Psoas muscle (tissue), 8 donors: ENCODE data around the gene SPIB. TPM values are rescaled to one million over a fixed set of nuclear protein-coding genes. Genes with fewer than 3 reads are reported as not detected.

ENCODE experiments used
- ATAC-seq, 4 donors: fragments of 200-7000 bp; cut with Tn5 transposase; one replicate each; pipeline ENCODE4 v1.9.1; 2020; ENCODE audit warnings: moderate library complexity in 3 of 4, mild to moderate bottlenecking in 2 of 4
- DNase-seq, 2 donors: peaks; one replicate each; pipeline ENCODE4 v3.0.0-alpha.2; 2020
- H3K27ac ChIP-seq: fragments of 200-600 bp; one replicate; pipeline ENCODE4 v1.8.0; 2022
- H3K27me3 ChIP-seq, 3 donors: fragments of 200-600 bp in 1 of 3; one replicate each; pipeline versions ENCODE4 v1.6.1 to v1.8.0; 2013 to 2022; ENCODE audit warnings: low read length in 2 of 3, mild to moderate bottlenecking in 2 of 3, moderate library complexity in 1 of 3; ENCODE audit not compliant: insufficient read depth in 3 of 3
- H3K36me3 ChIP-seq, 2 donors: fragments of 200-600 bp in 1 of 2; one replicate each; pipeline versions ENCODE4 v1.6.1 to v1.8.0; 2013 to 2022; ENCODE audit warnings: low read depth in 1 of 2, mild to moderate bottlenecking in 1 of 2, moderate library complexity in 1 of 2; ENCODE audit not compliant: insufficient read depth in 1 of 2
- H3K4me1 ChIP-seq: fragments of 200-600 bp; one replicate; pipeline ENCODE4 v1.8.0; 2022
- H3K4me3 ChIP-seq: fragments of 200-600 bp; one replicate; pipeline ENCODE4 v1.8.0; 2022; ENCODE audit warnings: mild to moderate bottlenecking
- H3K9me3 ChIP-seq: fragments of 200-600 bp; one replicate; pipeline ENCODE4 v1.8.0; 2022
- CTCF ChIP-seq: fragments of 200-600 bp; IDR thresholded peaks from one replicate; pipeline ENCODE4 v1.8.0; 2022; ENCODE audit warnings: antibody characterized with exemption
- WGBS, 3 donors: extraction: QIAGEN DNeasy Blood & Tissue Kit; methylation state at CpG; one replicate each; pipeline versions ENCODE4 v1.1.6 to v1.1.7; 2013; 5-methylcytosine and 5-hydroxymethylcytosine counted together
- intact Hi-C, 2 donors: fragments of 100-400 bp; cut with DNase I; formaldehyde crosslinking; loops; one replicate each; pipeline versions ENCODE4 v1.11.0 to v1.14.2; 2022
- polyA plus RNA-seq, 3 donors: library from polyadenylated mRNA; stranded (reverse); fragments of 200-250 nt; gene quantifications; one replicate each; pipeline ENCODE4 v1.2.3, GENCODE V29; 2013
- total RNA-seq, 4 donors: library from RNA; stranded (reverse); fragmentation: NEBNext Ultra II Directional in 2 of 4; extraction: Animal tissue kit (Norgen Biotek cat#: 25700) in 2 of 4; gene quantifications; one replicate each; pipeline versions ENCODE4 v1.2.1 to v1.2.4, GENCODE V29; 2021 to 2023
- donor health status: healthy with polysubstance abuse.
- donor health status: DM: no; HTN: no; CAD: no; lungs with moderate emphysema.
- donor health status: Bipolar disorder and iron deficiency.
- donor health status: healthy.
- donor health status: DM: yes; HTN: yes; CAD: no.
- donor health status: DM: no; HTN: no; CAD: no.
- donor health status: DM: no; HTN: no; CAD: no.
- donor health status: DM: yes; HTN: yes; CAD: no.

Gene SPIB
- total and polyA plus RNA-seq, 7 donors, result 0.05 to 0.44 (median 0.11) TPM; not detected in 2

DNA sequence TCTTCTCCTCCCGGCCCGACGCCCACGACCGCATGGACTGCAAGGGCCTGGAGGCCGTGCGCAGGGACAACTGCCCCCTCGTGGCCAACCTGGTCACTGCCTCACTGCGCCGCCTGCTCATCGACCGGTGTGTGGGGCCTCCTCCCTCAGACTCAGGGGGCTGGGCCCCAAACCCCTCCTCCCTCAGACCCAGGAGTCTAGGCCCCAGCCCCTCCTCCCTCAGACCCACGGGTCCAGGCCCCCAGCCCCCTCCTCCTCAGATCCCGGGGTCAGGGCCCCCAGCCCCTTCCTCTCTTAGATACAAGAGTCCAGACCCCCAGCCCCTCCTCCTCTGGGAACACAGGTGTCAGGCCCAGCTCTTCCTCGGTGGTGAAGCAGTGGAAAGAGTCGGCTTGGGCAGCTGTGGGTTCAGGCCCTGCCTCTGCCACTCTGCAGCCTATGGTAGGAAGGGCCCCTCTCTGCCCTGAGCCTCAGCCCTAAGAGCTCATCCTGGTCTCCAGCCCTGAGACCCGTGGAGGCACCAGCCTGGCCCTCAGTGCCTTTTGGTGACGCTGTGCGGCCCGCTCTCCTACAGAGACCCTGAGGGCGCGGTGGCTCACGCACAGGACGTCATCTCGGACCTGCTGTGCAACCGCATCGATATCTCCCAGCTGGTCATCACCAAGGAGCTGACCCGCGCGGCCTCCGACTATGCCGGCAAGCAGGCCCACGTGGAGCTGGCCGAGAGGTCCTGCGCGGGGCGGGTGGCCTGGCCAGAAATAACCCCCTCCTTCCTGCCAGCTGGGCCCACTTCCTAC lies 3.7 kb upstream of the SPIB start:
- DNase-seq (peak; percentile 81 to 87), ATAC-seq (peak; percentile 78 to 89 (median 84))
- no peaks in the 10 kb centered on the region for H3K9me3 ChIP-seq
- TF ChIP-seq CTCF, result peak; percentile 80
- H3K4me3 ChIP-seq, result no peak overlapping the region
- intact Hi-C loops, result loop anchor here (5.0 kb wide), 2 partner anchors 43 to 58 kb away; no protein-coding TSS in a partner anchor
- peaks cover 0 to 4% of the 10 kb centered on the region in 2 donors for H3K36me3 ChIP-seq
- 51 to 56% (median 54%) methylated on average over 34 to 37 of the region's 37 CpGs for WGBS, 3 donors
- peaks cover 7% of the 10 kb centered on the region for H3K4me1 ChIP-seq
- no peak overlapping the region for H3K27ac ChIP-seq
- H3K27me3 ChIP-seq, result peaks cover 0 to 10% (median 4%) of the 10 kb centered on the region in 3 donors

DNA sequence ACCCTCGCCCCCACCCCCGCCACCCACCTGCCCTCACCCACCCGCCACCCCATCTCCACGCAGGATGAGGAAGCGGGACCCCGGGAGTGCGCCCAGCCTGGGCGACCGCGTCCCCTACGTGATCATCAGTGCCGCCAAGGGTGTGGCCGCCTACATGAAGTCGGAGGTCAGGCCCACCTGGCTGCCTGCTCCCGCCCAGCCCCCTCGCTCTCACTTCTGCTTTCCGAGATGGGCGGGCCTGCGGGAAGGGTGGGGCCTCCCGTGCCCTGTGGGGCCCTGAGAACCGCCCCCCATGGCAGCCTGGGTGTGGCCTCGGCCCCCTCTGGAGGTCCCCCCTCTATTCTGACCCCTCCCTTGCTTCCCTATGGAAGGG lies 3.1 kb upstream of the SPIB start:
- WGBS, 3 donors, result 80 to 93% (median 89%) methylated on average over 8 to 22 of the region's 22 CpGs
- ATAC-seq (no peak), DNase-seq (no peak)
- TF ChIP-seq CTCF, result no peak
- Histone ChIP-seq H3K27me3 (peaks cover 0 to 11% (median 4%) of the 10 kb centered on the region in 3 donors), H3K4me1 (peaks cover 7% of the 10 kb centered on the region), H3K36me3 (no peaks in the 10 kb centered on the region), H3K27ac (no peak overlapping the region), H3K4me3 (no peak overlapping the region), H3K9me3 (no peaks in the 10 kb centered on the region)
- intact Hi-C loops, result no loop called here

DNA sequence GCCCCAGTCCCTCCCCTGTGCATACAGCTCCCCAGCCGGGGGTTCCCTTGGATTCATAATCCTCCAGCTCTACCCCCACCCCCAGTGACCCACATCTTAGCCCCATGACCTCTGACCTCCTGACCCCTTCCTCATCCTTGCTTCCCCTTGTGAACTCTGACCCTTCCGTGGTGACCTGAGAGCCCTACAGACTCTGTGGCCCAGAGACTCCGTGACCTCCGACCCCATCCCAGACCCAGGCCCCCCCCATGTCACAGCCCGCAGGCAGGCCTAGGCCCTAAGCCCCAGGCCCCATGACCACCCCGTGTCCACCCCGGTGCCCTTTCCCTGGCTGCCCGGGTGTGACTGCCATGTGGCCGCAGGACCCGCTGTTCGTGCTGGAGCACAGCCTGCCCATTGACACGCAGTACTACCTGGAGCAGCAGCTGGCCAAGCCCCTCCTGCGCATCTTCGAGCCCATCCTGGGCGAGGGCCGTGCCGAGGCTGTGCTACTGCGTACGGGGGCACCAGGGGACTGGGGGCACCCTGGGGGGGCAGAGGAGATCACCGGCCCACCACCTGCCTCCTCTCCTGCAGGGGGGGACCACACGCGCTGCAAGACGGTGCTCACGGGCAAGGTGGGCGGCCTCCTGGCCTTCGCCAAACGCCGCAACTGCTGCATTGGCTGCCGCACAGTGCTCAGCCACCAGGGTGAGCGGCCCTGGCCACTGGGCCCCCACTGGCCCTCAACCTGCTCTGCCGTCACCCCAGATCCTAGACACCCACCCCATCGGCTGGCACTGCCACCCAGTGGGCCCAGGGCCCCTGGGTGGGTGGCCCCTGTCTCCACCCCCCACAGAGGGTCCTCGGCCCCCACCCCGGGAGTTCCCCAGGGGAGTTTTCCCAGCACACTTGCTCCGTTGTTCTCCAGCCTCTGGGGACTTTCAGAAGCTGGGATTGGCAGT lies 2.4 kb upstream of the SPIB start:
- DNase-seq, result no peak
- Histone ChIP-seq H3K36me3 (no peaks in the 10 kb centered on the region), H3K4me1 (peaks cover 7% of the 10 kb centered on the region), H3K4me3 (no peak overlapping the region), H3K27me3 (peaks cover 0 to 16% (median 4%) of the 10 kb centered on the region in 3 donors), H3K27ac (no peak overlapping the region), H3K9me3 (no peaks in the 10 kb centered on the region)
- ATAC-seq, result no peak
- 85 to 89% (median 86%) methylated on average over 34 to 35 of the region's 35 CpGs for WGBS, 3 donors
- intact Hi-C loops, result no loop called here
- TF ChIP-seq CTCF, result no peak

- DNase-seq (no peak), ATAC-seq (no peak)
- intact Hi-C loops, result no loop called here
- Histone ChIP-seq H3K36me3 (no peaks in the 10 kb centered on the region), H3K9me3 (no peaks in the 10 kb centered on the region), H3K27ac (no peak overlapping the region), H3K4me3 (no peak overlapping the region), H3K27me3 (peaks cover 0 to 21% (median 5%) of the 10 kb centered on the region in 3 donors), H3K4me1 (peaks cover 7% of the 10 kb centered on the region)
- WGBS, 3 donors, result 65 to 70% (median 69%) methylated on average over 18 to 42 of the region's 42 CpGs
- no peak for TF ChIP-seq CTCF
Measured at GRCh38 chr19:50417111-50418081, 1.3 kb upstream of the SPIB start.
